Gastrocnemius medialis (tissue), 4 donors: Measurements from ENCODE around the gene ADARB2.

Experiments used
- CTCF ChIP-seq, 5 experiments: fragments of 450-650 bp in 3 of 5; fragments of 200-600 bp in 2 of 5; sonication (generic) in 2 of 5; IDR thresholded peaks in 4 of 5; conservative IDR thresholded peaks in 1 of 5; 1 replicate in 4 of 5; 2 replicates in 1 of 5; pipeline ENCODE4 v1.5.1; 2016 to 2019; ENCODE audit warnings: antibody characterized with exemption in 5 of 5, mild to moderate bottlenecking in 3 of 5, moderate library complexity in 3 of 5
- POLR2A ChIP-seq, 2 donors: fragments of 450-650 bp; IDR thresholded peaks; one replicate each; pipeline ENCODE4 v1.6.1; 2017; ENCODE audit warnings: antibody characterized with exemption in 2 of 2, mild to moderate bottlenecking in 2 of 2, moderate library complexity in 2 of 2

GRCh38 chr10:1696106-1696505 lies 41.2 kb downstream of the ADARB2 start:
- TF ChIP-seq CTCF (IDR thresholded peaks at IDR 0.05 in 4 of 5, conservative IDR thresholded peaks at IDR 0.05 in 1 of 5) (no peak), POLR2A (IDR thresholded peaks at IDR 0.05) (no peak)
